HG03139 (cell line): Measurements from ENCODE around the gene MTA3.
"Not testable (repeated sequence)": the region's sequence is repeated elsewhere in the genome, so short reads cannot be mapped to it uniquely, and the experiment has no call there.

Experiments used
- ATAC-seq: cut with Tn5 transposase; IDR thresholded peaks from one replicate; pipeline ENCODE4 v1.9.1; 2021; ENCODE audit not compliant: unreplicated experiment

The MTA3 gene

GRCh38 chr2:42567364-42567763 lies 1.1 kb upstream of the MTA3 start:
- ATAC-seq, result no peak

- peak; percentile 46 for ATAC-seq
Measured at GRCh38 chr2:42567806-42568400, 529 bp upstream of the MTA3 start.

- ATAC-seq, result no peak
Measured at GRCh38 chr2:42569116-42569711, 782 bp downstream of the MTA3 start.

- no peak for ATAC-seq
Measured at GRCh38 chr2:42569883-42570282, 1.5 kb downstream of the MTA3 start.

GRCh38 chr2:42572297-42573081 lies 4.1 kb downstream of the MTA3 start:
- ATAC-seq, result no peak

- ATAC-seq, result no peak
Measured at GRCh38 chr2:42573256-42573655, 4.8 kb downstream of the MTA3 start.

- no peak for ATAC-seq
Measured at GRCh38 chr2:42575458-42576064, 7.1 kb downstream of the MTA3 start.

- ATAC-seq, result no peak
Measured at GRCh38 chr2:42578621-42579020, 10.2 kb downstream of the MTA3 start.

GRCh38 chr2:42581257-42581656 lies 12.8 kb downstream of the MTA3 start:
- no peak for ATAC-seq

- ATAC-seq, result not testable (repeated sequence)
Measured at GRCh38 chr2:42584628-42585027, 16.2 kb downstream of the MTA3 start.

GRCh38 chr2:42585779-42586178 lies 17.3 kb downstream of the MTA3 start:
- ATAC-seq, result no peak

- no peak for ATAC-seq
Measured at GRCh38 chr2:42587526-42588117, 19.2 kb downstream of the MTA3 start.

- ATAC-seq, result no peak
Measured at GRCh38 chr2:42588121-42588520, 19.7 kb downstream of the MTA3 start.

GRCh38 chr2:42590176-42590575 lies 21.7 kb downstream of the MTA3 start:
- no peak for ATAC-seq

- ATAC-seq, result no peak
Measured at GRCh38 chr2:42593282-42593681, 24.9 kb downstream of the MTA3 start.

GRCh38 chr2:42598656-42599055 lies 30.2 kb downstream of the MTA3 start:
- no peak for ATAC-seq

GRCh38 chr2:42601076-42601475 lies 32.6 kb downstream of the MTA3 start:
- ATAC-seq, result no peak

- ATAC-seq, result no peak
Measured at GRCh38 chr2:42602218-42602875, 33.9 kb downstream of the MTA3 start.

GRCh38 chr2:42602876-42603219 lies 34.4 kb downstream of the MTA3 start:
- ATAC-seq, result no peak

GRCh38 chr2:42604341-42604867 lies 36.0 kb downstream of the MTA3 start:
- not testable (repeated sequence) for ATAC-seq

GRCh38 chr2:42606166-42606565 lies 37.7 kb downstream of the MTA3 start:
- ATAC-seq, result not testable (repeated sequence)
